Measurements from ENCODE around the gene UBE4A. TPM values are rescaled to one million over a fixed set of nuclear protein-coding genes. Genes with fewer than 3 reads are reported as not detected.

The UBE4A gene
- total and polyA plus RNA-seq, 9 of the 15 experiments (the other 6 are each of a cell fraction or from before 2014, with no cell fraction given) = 13.5 to 45.2 (median 26.8) TPM

DNA sequence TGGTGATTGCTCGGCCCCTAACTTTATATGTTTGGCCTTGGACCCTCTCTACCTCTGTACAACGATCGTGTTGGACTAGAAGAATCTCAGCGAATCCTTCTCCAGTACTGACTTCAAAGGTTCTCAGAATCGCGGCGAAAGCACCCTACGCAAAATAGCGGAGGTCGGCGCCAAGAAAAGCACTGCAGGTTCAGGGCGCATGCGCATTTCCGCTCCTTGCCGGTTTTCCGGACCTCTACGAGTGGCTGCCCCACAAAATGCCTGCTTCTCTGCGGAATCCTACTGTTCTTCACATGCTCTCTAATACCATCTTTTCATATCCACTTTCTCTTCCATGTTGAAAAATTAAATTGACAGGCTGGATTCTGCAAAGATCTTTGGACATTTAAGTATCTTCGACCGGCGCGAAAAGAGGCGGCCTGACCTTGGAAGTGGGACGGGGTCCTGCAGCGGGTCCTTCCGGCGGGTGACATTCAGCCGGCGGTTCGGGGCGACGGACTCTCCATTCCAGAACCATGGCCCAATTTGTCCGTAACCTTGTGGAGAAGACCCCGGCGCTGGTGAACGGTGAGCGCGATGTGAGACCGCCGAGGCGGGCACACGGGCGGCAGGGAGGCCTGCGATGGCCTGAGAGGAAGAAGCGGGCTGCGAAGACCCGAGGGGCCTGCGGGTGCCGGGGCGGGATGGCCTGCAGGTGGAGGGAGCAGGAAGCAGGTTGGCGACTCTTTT is 41.9 kb downstream of the UBE4A start, which contains the start of gene ATP5MG (continued):
- TF ChIP-seq RNF2 (IDR thresholded peaks at IDR 0.05) = peak; percentile 40; the same call in 1 of the 2 replicates
- TF ChIP-seq HDAC2 (IDR thresholded peaks at IDR 0.05) = 0 out of 2 replicates have a peak, but pooled peaks have one; percentile 47
- peak; percentile 86; the same call in 1 of the 2 replicates for TF ChIP-seq PHF8 (IDR thresholded peaks at IDR 0.05; ENCODE audit: borderline replicate concordance, low read length)
- TF ChIP-seq, protein P1, sequence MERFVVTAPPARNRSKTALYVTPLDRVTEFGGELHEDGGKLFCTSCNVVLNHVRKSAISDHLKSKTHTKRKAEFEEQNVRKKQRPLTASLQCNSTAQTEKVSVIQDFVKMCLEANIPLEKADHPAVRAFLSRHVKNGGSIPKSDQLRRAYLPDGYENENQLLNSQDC (CRISPR knock-in tag; IDR thresholded peaks at IDR 0.05) = no peak; the same call in 1 of the 2 replicates
- 0 out of 2 replicates have a peak, but pooled peaks have one; percentile 7 for TF ChIP-seq MTA3 (IDR thresholded peaks at IDR 0.05; ENCODE audit: borderline replicate concordance)
- TF ChIP-seq, protein P2, sequence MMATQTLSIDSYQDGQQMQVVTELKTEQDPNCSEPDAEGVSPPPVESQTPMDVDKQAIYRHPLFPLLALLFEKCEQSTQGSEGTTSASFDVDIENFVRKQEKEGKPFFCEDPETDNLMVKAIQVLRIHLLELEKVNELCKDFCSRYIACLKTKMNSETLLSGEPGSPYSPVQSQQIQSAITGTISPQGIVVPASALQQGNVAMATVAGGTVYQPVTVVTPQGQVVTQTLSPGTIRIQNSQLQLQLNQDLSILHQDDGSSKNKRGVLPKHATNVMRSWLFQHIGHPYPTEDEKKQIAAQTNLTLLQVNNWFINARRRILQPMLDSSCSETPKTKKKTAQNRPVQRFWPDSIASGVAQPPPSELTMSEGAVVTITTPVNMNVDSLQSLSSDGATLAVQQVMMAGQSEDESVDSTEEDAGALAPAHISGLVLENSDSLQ (IDR thresholded peaks at IDR 0.05) = no peak; the same call in 1 of the 2 replicates
- TF ChIP-seq PCBP1 (IDR thresholded peaks at IDR 0.05; ENCODE audit: low read depth, low read length, poor library complexity, severe bottlenecking) = no peak
- TF ChIP-seq, protein P3, sequence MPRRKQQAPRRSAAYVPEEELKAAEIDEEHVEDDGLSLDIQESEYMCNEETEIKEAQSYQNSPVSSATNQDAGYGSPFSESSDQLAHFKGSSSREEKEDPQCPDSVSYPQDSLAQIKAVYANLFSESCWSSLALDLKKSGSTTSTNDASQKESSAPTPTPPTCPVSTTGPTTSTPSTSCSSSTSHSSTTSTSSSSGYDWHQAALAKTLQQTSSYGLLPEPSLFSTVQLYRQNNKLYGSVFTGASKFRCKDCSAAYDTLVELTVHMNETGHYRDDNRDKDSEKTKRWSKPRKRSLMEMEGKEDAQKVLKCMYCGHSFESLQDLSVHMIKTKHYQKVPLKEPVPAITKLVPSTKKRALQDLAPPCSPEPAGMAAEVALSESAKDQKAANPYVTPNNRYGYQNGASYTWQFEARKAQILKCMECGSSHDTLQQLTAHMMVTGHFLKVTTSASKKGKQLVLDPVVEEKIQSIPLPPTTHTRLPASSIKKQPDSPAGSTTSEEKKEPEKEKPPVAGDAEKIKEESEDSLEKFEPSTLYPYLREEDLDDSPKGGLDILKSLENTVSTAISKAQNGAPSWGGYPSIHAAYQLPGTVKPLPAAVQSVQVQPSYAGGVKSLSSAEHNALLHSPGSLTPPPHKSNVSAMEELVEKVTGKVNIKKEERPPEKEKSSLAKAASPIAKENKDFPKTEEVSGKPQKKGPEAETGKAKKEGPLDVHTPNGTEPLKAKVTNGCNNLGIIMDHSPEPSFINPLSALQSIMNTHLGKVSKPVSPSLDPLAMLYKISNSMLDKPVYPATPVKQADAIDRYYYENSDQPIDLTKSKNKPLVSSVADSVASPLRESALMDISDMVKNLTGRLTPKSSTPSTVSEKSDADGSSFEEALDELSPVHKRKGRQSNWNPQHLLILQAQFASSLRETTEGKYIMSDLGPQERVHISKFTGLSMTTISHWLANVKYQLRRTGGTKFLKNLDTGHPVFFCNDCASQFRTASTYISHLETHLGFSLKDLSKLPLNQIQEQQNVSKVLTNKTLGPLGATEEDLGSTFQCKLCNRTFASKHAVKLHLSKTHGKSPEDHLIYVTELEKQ (CRISPR knock-in tag; IDR thresholded peaks at IDR 0.05) = no peak
- TF ChIP-seq, protein P4, sequence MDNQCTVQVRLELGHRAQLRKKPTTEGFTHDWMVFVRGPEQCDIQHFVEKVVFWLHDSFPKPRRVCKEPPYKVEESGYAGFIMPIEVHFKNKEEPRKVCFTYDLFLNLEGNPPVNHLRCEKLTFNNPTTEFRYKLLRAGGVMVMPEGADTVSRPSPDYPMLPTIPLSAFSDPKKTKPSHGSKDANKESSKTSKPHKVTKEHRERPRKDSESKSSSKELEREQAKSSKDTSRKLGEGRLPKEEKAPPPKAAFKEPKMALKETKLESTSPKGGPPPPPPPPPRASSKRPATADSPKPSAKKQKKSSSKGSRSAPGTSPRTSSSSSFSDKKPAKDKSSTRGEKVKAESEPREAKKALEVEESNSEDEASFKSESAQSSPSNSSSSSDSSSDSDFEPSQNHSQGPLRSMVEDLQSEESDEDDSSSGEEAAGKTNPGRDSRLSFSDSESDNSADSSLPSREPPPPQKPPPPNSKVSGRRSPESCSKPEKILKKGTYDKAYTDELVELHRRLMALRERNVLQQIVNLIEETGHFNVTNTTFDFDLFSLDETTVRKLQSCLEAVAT (IDR thresholded peaks at IDR 0.05) = no peak
- TF ChIP-seq ZNF263 (CRISPR knock-in tag; IDR thresholded peaks at IDR 0.05; ENCODE audit: borderline replicate concordance) = peak; percentile 27; the same call in 1 of the 2 replicates
- TF ChIP-seq HSF4 (CRISPR knock-in tag; IDR thresholded peaks at IDR 0.05; ENCODE audit: borderline replicate concordance) = no peak
- TF ChIP-seq ZNF146 (CRISPR knock-in tag; IDR thresholded peaks at IDR 0.05; ENCODE audit: unreplicated experiment) = no peak
- no peak for TF ChIP-seq ZNF589 (CRISPR knock-in tag; IDR thresholded peaks at IDR 0.05; ENCODE audit: low read depth)
- 0 out of 2 replicates have a peak, but pooled peaks have one; percentile 26 for TF ChIP-seq ZNF282 (CRISPR knock-in tag; IDR thresholded peaks at IDR 0.05)
- TF ChIP-seq ZNF354B (CRISPR knock-in tag; IDR thresholded peaks at IDR 0.05) = no peak
- no peak for TF ChIP-seq TFAM (CRISPR knock-in tag; conservative IDR thresholded peaks at IDR 0.05)
- TF ChIP-seq ZNF699 (CRISPR knock-in tag; IDR thresholded peaks at IDR 0.05; ENCODE audit: insufficient replicate concordance) = no peak
- no peak for TF ChIP-seq ZNF324 (CRISPR knock-in tag; IDR thresholded peaks at IDR 0.05)
- TF ChIP-seq, protein P5, sequence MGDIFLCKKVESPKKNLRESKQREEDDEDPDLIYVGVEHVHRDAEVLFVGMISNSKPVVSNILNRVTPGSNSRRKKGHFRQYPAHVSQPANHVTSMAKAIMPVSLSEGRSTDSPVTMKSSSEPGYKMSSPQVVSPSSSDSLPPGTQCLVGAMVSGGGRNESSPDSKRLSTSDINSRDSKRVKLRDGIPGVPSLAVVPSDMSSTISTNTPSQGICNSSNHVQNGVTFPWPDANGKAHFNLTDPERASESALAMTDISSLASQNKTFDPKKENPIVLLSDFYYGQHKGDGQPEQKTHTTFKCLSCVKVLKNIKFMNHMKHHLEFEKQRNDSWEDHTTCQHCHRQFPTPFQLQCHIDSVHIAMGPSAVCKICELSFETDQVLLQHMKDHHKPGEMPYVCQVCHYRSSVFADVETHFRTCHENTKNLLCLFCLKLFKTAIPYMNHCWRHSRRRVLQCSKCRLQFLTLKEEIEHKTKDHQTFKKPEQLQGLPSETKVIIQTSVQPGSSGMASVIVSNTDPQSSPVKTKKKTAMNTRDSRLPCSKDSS (IDR thresholded peaks at IDR 0.05; ENCODE audit: low read depth, partially characterized antibody) = no peak
- TF ChIP-seq NCOA2 (IDR thresholded peaks at IDR 0.05; ENCODE audit: partially characterized antibody in 2 of 2) = peak in 1 of 2 experiments; percentile 98
- no peak for TF ChIP-seq ZNF316 (IDR thresholded peaks at IDR 0.05)

All from K562 (cell line).